AG09319 (cell line): ENCODE results near the gene ADGRD2.
A peak's percentile ranks its signal among the peaks of the same experiment; 100 is the strongest.

Experiments
- DNase-seq: peaks from one replicate; pipeline ENCODE4 v3.0.0-alpha.2; 2010; ENCODE audit warnings: low read depth; ENCODE audit errors: extremely low read depth
- TF ChIP-seq, protein P1 (sequence below): IDR thresholded peaks from 2 replicates; pipeline ENCODE4 v1.5.1; 2011; ENCODE audit warnings: low read depth, mild to moderate bottlenecking, inconsistent platforms, low read length, moderate library complexity

Gene ADGRD2

DNA sequence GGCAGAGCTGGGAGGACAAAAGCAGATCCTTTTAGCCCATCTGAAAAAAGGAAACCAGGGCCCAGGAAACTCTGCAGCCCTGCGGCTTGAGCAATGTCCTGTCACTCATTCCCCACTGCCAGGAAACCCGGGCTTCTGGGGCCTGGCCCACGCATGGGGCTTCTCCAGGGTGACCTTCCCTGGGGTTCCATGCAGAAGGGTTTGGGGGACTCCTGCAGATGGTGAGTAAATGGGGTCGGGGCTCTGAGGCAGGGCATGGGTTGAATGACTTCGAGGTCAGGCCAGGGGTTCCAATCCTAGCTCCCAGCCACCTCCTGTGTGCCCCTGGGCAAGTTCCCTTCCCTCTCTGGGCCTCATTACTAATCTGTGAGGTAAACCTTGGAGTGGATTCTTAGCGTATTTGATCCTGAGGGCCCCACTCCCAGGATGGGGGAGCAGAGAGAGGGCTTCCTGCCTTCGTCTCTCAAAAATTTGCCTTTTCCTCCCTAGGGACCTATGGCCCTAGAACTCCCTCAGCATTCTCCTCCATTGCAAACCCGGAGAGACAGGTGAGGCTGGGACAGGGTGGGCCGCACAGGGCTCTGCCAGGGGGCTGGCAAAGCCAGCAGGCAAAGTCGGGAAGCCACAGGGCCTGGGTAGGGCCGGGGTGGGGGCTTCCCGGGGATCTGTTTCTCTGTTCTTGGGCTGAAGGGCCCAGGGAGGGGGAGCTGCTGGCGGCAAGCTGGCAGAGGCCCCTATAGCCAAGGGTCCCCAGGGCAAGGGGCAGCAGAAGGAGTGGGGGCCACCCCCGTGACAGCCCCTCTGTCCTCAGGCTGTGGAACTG lies 25.8 kb downstream of the ADGRD2 start:
- no peak for DNase-seq
- TF ChIP-seq, protein P1, sequence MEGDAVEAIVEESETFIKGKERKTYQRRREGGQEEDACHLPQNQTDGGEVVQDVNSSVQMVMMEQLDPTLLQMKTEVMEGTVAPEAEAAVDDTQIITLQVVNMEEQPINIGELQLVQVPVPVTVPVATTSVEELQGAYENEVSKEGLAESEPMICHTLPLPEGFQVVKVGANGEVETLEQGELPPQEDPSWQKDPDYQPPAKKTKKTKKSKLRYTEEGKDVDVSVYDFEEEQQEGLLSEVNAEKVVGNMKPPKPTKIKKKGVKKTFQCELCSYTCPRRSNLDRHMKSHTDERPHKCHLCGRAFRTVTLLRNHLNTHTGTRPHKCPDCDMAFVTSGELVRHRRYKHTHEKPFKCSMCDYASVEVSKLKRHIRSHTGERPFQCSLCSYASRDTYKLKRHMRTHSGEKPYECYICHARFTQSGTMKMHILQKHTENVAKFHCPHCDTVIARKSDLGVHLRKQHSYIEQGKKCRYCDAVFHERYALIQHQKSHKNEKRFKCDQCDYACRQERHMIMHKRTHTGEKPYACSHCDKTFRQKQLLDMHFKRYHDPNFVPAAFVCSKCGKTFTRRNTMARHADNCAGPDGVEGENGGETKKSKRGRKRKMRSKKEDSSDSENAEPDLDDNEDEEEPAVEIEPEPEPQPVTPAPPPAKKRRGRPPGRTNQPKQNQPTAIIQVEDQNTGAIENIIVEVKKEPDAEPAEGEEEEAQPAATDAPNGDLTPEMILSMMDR: no peak

DNA sequence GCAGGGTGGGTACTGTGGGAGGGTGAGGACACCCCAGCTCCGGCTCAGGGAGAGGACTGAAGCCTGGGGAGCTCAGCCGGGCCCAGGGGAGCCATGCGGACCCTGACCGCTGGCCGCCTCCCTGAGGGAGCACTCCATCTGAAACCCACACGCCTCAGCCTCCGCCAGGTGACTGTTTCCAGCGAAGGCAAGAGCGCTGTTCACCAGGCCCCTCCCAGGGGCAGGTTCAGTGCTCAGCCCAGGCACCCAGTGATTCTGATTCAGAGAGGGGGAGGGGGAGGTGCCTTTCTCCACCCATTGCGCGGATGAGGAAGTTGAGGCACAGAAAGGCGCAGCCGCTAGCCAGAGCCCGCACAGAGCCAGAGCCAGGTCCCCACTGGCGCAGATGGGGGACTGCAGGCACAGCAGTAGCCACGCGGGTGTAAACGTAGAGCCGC lies 27.0 kb downstream of the ADGRD2 start:
- TF ChIP-seq, protein P1: no peak

DNA sequence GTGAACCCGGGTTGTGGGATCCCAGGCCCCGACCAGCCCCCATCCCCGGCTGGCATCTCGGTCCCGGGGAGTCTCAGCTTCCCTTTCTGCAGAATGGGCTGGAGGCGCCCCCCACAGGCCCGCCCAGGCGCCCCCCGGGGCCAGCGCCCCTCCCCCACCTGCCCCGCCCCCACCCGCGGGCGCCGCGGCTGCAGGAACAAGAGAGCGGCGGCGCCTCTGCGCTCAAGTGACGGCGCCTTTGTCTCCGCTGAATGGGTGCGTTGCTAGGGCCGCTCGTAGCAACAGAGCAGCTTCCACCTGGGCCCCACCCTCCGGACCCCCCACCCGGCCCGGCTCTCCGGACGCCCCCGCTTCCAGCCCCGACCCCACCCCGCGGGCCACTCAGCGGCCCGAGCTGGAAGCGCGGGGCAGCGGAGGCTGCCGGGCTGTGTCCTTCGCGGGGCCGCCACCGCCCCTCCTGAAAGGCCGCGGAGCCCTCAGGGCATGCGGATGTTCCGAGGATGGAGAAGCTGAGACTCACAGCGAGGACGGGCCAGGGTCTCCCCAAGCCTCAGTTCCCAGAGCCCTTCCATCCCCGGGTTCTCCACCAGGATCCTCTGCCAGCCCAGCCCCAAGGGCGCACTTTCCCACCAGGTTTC lies 27.5 kb downstream of the ADGRD2 start:
- TF ChIP-seq, protein P1: no peak
- no peak for DNase-seq

More for the DNA sequence above, 27.0 kb downstream of the ADGRD2 start:
- no peak for DNase-seq

DNA sequence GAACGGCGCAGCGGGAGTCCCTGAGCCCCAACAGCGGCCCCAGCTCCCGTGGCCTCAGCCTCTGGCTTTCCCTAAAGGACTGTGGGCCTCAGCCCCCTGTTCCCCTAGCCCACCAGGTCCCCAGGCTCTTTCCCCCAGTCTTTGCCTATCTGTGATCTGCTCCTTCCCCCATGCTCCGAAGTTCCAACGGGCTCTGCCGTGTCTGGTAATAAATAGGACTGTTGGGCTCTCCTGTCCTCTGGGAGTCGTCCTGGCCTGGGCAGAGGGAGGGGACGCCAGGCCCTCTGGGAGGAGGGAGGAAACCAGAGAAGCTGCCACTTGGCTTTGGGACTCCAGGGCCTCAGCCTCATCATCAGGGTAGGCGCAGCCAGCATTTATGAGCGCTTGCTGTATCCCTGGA lies 28.1 kb downstream of the ADGRD2 start:
- no peak for DNase-seq

DNA sequence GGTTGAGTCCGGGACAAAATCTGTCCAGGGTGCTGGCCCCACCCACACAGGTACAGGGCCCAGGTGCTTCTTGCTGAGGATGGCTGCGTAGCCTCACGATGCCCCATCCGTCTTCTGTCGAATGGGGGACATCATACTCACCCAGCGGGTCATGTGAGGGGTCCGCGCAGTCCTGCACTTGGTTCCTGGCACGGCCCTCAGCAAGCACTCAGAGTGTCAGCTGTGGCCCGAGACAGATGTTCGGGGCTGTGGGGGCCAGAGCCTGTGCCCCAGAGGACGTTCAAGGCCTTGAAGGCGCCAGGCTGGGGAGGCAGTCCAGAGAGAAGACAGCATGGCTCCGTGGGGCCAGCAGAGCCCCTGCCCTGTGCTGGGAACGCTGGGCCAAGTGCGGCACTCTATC lies 29.1 kb downstream of the ADGRD2 start:
- TF ChIP-seq, protein P1: no peak
- DNase-seq: no peak

More for the DNA sequence above, 28.1 kb downstream of the ADGRD2 start:
- TF ChIP-seq, protein P1: no peak

GRCh38 chr9:124479947-124480620 lies 29.8 kb downstream of the ADGRD2 start:
- DNase-seq: no peak
- TF ChIP-seq, protein P1: no peak

DNA sequence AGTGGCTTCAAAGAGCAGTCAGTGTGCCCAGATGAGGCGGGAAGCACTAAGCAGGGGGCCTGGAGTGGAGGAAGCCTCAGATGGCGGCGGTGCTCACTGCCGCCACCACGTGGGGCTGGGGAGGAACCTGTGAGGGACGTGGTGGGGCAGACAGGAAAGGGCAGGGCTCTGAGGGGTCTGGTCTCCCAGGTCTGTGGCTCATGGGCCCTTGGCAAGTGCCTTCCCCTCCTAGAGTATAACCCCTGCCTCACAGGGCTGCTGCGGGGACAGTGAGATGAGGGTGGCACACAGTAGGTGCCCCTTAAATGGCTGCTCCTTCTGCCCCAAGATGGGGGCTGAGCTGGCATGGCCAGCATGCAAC lies 30.4 kb downstream of the ADGRD2 start:
- DNase-seq: no peak
- TF ChIP-seq, protein P1: peak; percentile 25
